ENCODE measurements around the gene NUDT4. TPM values are rescaled to one million over a fixed set of nuclear protein-coding genes. Genes with fewer than 3 reads are reported as not detected.

Gene NUDT4
- total RNA-seq, 1 donor from 2014 or later: 91.7 TPM

DNA sequence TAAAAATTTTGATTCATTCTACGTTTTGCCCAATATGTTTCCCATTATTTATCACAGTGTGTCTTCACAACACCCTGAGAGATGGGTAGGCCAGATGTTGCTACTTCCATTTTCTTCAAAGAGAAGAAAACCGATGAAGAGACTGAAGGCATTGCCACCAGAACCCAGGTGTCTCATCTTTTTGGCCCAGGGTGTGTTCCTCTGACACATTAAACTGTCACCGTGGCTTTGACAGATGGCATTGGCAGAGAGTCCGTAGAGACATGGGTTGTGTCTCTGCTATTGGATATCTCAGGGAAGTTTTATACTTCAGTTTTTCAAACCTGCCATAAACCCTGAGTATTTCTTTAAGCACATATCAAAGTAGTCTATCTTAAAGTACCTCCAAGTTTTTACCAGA lies 11.3 kb upstream of the NUDT4 start:
- DNase-seq (ENCODE audit: low spot score): no peak
- Mint-ChIP-seq H3K4me1 (ENCODE audit: unreplicated experiment) (peaks cover 3% of the 10 kb centered on the region), H3K4me3 (ENCODE audit: unreplicated experiment) (no peak overlapping the region), H3K27ac (ENCODE audit: unreplicated experiment) (no peak overlapping the region), H3K9me3 (ENCODE audit: unreplicated experiment) (no peaks in the 10 kb centered on the region), H3K36me3 (ENCODE audit: low read depth, unreplicated experiment) (no peaks in the 10 kb centered on the region), H3K27me3 (ENCODE audit: unreplicated experiment) (no peaks in the 10 kb centered on the region)
- TF ChIP-seq, protein P1, sequence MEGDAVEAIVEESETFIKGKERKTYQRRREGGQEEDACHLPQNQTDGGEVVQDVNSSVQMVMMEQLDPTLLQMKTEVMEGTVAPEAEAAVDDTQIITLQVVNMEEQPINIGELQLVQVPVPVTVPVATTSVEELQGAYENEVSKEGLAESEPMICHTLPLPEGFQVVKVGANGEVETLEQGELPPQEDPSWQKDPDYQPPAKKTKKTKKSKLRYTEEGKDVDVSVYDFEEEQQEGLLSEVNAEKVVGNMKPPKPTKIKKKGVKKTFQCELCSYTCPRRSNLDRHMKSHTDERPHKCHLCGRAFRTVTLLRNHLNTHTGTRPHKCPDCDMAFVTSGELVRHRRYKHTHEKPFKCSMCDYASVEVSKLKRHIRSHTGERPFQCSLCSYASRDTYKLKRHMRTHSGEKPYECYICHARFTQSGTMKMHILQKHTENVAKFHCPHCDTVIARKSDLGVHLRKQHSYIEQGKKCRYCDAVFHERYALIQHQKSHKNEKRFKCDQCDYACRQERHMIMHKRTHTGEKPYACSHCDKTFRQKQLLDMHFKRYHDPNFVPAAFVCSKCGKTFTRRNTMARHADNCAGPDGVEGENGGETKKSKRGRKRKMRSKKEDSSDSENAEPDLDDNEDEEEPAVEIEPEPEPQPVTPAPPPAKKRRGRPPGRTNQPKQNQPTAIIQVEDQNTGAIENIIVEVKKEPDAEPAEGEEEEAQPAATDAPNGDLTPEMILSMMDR (IDR thresholded peaks at IDR 0.05; ENCODE audit: unreplicated experiment): no peak

DNA sequence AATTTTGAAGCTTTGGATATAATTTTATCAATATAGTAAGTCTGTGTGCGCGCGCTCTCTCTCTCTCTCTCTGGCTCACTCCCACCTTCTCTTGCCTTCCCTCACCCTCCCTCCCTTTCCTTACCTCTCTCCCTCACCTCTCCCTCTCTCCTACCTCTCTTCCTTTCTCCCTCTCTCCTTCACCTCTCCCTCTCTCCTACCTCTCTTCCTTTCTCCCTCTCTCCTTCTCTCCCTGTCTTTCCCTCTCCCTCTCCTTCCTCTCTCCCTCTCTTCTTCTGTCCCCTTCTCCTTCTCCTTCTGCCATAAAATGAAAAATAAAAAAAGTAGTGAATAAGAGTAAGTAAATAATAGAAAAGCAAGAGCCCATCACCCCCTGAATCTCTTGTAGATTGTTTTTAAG lies 9.0 kb upstream of the NUDT4 start:
- Mint-ChIP-seq H3K36me3 (ENCODE audit: low read depth, unreplicated experiment) (no peaks in the 10 kb centered on the region), H3K9me3 (ENCODE audit: unreplicated experiment) (no peaks in the 10 kb centered on the region), H3K27ac (ENCODE audit: unreplicated experiment) (no peak overlapping the region), H3K27me3 (ENCODE audit: unreplicated experiment) (no peaks in the 10 kb centered on the region), H3K4me1 (ENCODE audit: unreplicated experiment) (peaks cover 2% of the 10 kb centered on the region), H3K4me3 (ENCODE audit: unreplicated experiment) (no peak overlapping the region)
- DNase-seq (ENCODE audit: low spot score): no peak
- TF ChIP-seq, protein P1 (IDR thresholded peaks at IDR 0.05; ENCODE audit: unreplicated experiment): no peak

GRCh38 chr12:93369505-93369904 lies 8.2 kb upstream of the NUDT4 start:
- TF ChIP-seq, protein P1 (IDR thresholded peaks at IDR 0.05; ENCODE audit: unreplicated experiment): no peak
- H3K9me3 Mint-ChIP-seq (ENCODE audit: unreplicated experiment): no peaks in the 10 kb centered on the region
- H3K4me1 Mint-ChIP-seq (ENCODE audit: unreplicated experiment): no peaks in the 10 kb centered on the region
- no peaks in the 10 kb centered on the region for H3K36me3 Mint-ChIP-seq (ENCODE audit: low read depth, unreplicated experiment)
- no peak overlapping the region for H3K27ac Mint-ChIP-seq (ENCODE audit: unreplicated experiment)
- no peaks in the 10 kb centered on the region for H3K27me3 Mint-ChIP-seq (ENCODE audit: unreplicated experiment)
- H3K4me3 Mint-ChIP-seq (ENCODE audit: unreplicated experiment): no peak overlapping the region
- no peak for DNase-seq (ENCODE audit: low spot score)

DNA sequence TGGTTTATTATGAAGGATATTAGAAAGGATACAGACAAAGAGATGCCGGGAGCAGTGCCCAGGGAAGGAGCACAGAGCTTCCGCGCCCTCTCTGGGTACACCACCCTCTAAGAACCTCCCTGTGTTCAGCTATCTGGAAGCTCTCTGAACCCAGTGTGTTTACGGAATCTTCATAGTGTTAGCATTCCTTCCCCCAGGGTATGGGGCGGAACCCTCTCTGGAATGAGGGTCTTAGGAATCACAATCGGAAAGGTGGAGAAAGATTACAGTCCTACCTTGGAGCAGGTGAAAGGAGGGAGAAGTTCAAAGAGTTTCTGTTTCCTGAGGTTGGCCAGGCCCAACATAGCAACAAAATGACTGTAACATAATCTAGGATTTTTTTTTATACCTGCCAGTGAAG lies 6.8 kb upstream of the NUDT4 start:
- no peak overlapping the region for H3K4me3 Mint-ChIP-seq (ENCODE audit: unreplicated experiment)
- no peak overlapping the region for H3K27ac Mint-ChIP-seq (ENCODE audit: unreplicated experiment)
- no peaks in the 10 kb centered on the region for H3K9me3 Mint-ChIP-seq (ENCODE audit: unreplicated experiment)
- H3K4me1 Mint-ChIP-seq (ENCODE audit: unreplicated experiment): no peaks in the 10 kb centered on the region
- DNase-seq (ENCODE audit: low spot score): no peak
- H3K36me3 Mint-ChIP-seq (ENCODE audit: low read depth, unreplicated experiment): no peaks in the 10 kb centered on the region
- TF ChIP-seq, protein P1 (IDR thresholded peaks at IDR 0.05; ENCODE audit: unreplicated experiment): no peak
- no peaks in the 10 kb centered on the region for H3K27me3 Mint-ChIP-seq (ENCODE audit: unreplicated experiment)

DNA sequence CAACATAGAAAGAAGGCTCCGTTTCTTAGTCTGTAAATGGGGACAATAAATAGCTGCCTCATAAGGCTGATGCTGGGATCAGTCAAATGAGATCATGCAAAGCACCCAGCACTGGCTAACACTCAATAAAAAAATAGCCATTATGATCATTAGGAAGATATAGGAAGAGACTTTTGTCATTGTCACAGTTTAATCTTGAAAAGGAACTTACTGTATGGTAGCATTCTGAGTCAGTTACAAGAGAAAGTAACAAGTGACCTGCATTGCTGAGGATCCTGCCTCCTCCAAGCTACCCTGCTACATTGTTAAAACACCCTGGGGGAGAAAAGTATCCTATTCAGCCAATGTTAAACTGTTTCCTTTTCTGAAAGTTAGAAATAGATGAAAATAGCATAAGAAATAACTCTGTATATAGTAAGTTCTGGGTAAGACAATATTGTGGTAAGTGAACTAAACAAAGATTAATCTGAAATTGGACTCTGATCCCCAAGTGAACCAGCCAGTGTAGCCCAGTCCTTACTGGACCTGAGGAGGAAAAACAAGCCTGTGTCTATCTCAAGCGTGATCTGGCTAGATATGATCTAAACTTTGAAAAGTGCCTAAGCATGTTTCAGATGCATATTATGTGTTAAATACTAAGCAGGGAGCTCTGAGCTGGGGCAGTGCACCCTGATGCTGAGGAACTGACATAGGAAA lies 3.6 kb upstream of the NUDT4 start:
- Mint-ChIP-seq H3K27me3 (ENCODE audit: unreplicated experiment) (peaks cover 4% of the 10 kb centered on the region), H3K4me1 (ENCODE audit: unreplicated experiment) (peaks cover 18% of the 10 kb centered on the region), H3K36me3 (ENCODE audit: low read depth, unreplicated experiment) (peaks cover 4% of the 10 kb centered on the region), H3K27ac (ENCODE audit: unreplicated experiment) (no peak overlapping the region), H3K4me3 (ENCODE audit: unreplicated experiment) (no peak overlapping the region), H3K9me3 (ENCODE audit: unreplicated experiment) (no peaks in the 10 kb centered on the region)
- no peak for DNase-seq (ENCODE audit: low spot score)
- TF ChIP-seq, protein P1 (IDR thresholded peaks at IDR 0.05; ENCODE audit: unreplicated experiment): no peak
